DMS 273 (cell line): ENCODE results near the gene DRAM1.

Source experiments
- DNase-seq: peaks from one replicate; lab custom pipeline; 2025; ENCODE audit not compliant: unreplicated experiment; lab: John Stamatoyannopoulos, UW

Gene DRAM1

DNA sequence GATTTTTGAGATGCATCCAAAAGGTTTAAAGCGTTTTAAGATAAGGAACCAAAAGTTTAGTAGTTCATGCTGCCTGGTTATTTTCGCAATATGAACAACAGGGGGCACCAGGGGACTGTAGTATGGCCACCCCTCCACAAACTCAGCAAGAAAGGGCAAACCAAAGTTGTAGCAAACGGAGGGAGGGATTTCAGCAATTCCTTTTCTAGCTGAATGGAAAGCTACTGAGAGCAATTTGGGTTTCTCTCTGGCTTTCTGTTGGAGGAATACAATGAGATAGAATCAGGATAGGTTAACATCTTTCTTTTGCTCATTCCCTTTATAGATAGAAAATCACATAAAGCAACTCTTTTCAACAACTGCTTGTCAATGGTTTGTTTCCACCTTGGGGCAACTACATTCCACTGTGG lies 62.5 kb downstream of the DRAM1 start:
- DNase-seq: peak; percentile 78

DNA sequence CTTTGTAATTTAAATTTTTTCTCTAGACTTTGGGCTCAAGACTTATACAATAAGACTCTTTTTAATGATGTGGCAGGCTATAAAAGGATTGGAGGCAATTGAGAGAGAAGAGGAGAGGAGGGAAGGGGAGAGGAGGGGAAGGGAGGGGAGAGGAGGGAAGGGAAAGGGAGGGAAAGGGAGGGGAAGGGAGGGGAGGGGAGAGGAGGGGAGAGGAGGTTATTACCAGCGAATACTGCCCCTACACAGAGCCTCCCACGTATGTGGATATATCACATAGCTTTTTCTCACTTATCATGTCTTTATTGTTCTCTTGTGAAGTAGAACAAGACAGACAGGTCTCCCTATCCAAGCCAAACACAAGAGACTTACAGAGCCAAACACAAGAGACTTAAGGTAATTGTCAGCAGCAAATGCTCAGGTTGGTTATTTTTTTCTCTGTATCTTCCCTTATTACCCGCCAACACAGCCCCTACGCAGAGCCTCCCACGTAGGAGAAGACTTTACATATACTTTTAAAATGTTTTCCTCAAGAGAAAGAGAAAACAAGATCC lies 63.1 kb downstream of the DRAM1 start:
- DNase-seq: no peak

DNA sequence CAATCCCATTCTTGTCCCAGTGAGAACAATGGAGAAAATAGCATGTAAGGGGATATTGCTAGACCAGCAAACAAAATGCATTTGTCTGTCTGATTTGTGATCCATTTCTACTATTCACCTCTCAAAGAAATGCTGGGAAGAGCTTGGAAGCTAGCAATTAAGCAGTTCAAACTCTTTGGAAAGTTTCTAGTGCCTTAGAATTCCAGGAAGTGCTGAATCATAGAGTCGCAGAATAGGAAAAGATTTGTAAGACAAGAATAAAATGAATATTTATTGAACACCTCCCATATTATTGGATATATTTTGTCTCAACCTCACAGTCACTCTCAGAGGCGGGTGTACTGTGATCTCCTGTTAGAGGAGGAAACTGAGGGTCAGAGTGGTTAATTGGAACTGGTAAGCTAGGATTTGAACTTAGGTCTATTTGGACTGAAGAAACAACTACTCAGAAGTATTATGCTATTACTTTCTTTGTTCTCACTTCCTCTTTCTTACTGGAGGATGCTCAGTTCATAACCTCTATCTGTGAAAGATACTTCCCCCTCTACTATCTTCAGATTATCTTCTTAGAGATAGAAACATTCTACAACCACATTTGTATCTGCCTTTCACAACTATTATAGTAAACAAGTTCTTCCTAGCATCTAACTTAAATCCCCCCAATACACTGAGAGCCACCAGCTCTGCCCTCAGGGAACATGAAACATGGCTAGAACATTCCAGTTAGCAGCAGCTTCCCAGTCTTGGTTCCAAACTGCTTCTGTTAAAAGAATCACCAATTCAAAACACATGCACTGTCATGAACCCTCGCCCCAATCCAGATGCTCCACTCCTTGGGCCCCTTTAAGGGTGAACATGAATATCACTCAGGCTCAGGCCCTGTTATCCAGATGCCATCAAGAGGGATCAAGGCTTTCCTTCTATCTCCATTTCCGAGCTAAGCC lies 64.2 kb downstream of the DRAM1 start:
- no peak for DNase-seq

DNA sequence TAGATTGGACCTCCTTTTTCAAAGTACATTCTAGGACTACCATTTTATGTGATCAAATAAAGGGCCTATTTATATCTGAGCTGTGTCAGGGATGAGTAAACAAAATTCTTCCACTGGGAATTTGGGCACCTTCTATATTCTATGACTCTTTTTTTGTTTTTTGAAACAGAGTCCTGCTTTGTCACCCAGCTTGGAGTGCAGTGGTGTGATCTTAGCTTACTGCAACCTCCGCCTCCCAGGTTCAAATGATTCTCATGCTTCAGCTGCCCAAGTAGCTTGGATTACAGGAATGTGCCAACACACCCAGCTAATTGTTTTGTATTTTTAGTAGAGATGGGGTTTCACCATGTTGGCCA lies 64.8 kb downstream of the DRAM1 start:
- no peak for DNase-seq

DNA sequence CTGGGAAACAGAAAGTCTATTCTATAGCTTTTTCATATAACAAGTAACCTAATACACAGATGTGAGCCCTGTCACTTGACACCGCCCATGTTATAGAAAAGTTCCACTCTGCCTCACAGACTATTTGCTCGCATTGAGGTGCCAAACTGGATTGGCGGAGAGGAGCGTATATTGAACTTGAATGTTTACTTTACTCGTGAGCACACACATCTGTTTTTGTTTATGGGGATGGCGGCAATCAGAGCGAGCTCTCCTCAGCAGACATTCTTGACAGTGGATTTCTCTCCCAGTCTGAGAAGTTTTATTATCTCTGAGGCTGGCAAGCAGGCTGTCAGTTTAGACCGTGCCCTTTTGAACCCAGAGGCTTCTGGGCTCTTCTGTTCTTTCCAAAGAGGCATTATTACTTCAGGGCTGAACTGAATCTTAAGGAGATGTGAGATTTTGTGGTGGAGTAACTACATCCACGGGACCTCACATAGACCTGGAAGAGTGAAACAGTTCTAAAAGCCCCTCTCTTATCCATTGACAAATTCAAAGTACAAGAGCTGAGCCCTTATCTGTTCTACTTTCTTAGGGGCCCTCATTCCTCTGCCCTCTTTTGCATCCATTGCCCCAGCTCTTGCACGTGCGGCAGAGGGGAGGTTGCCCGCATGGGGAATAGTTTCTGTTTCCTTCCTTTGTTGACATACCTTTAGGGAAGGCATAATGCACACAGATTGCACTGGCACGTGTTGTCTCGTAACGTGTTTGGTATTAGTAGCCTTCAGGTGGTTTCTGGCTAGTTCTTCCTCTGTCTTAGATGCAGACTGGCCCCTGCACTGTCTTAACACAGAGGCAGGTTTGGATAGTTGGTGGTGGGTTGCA lies 68.2 kb downstream of the DRAM1 start:
- peak; percentile 4 for DNase-seq

DNA sequence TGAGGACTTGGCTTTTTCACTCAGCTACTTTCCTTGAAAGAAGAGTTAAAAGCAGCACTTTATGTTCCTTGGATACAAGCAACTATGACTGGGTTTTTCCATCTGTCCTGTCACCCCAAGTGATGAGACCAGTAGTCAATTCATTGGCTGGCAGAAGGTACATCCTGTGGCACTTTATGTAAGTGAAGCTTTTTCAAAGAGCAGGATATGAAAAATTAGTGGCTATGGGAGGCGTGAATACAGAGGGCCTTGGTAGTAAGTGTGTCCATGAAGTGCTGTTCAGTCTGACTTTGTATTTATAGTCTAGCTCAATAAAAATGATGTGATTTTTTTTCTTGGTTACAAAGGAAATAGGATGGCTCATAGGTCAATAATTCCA lies 68.8 kb downstream of the DRAM1 start:
- DNase-seq: no peak

DNA sequence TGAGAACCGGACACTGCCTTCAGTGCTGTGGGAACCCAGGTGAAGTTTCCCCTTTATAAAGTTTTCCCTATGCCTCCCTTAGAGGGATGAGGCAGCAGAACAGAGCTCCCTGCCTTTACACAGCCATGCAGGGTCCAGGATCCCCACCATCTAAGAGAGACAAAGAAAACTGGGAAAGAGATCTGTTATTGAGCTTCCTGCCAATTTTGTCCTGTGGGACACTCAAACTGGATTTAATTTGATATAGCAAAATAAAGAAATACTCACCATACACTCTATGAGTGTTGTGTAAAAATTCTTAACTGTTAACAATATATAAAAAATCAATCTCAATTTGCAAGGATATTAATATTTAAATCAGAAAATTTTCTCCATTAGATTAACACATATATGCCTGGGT lies 69.9 kb downstream of the DRAM1 start:
- DNase-seq: no peak

DNA sequence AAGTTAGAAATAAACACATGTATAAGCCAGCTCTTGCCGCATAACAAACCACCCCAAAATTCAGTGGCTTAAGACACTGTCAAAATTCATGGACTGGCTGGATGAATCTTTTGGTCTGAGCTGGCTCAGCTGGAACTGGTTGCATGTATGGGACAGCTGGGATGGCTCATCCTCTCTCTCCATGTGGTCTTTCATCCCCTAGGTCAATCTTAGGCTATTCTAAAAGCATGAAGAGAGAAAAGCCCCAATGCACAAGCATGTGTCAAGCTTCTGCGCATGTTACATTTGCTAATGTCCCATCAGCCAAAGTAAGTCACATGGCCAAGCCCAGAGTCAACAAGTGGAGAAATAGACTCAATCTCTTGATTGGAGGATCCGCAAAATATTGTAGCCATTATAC lies 71.0 kb downstream of the DRAM1 start:
- no peak for DNase-seq

DNA sequence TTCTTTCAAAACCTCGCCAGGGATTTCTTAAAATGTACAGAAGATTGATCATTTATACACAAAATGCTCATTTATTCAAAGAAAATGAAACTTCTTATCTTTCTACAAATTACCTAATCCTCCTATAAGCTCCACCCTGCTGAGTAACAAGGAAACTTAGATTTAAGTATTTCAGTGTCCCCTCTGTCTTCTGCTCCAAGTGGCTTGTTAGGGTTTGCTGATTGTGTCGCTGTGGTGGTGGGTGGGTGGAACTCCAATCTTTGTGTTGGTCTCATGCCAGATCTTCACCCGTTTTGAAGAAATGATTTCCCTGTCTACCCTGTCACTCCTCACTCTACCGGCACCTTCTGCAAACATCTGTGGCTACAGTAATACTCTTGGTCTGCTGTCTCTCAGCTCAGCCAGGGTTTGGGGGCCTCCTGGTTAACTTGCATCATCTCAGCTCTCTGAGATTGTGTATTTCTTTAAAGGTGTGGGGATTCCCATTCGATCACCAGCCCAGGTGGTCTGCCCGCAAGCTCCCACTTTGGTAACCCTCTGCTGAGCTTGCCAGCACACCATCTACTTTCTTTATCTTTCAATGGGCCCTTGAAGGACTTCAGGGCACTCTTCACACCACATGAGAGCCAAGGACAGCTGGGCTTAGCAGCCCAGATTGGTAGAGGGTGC lies 73.8 kb downstream of the DRAM1 start:
- no peak for DNase-seq

DNA sequence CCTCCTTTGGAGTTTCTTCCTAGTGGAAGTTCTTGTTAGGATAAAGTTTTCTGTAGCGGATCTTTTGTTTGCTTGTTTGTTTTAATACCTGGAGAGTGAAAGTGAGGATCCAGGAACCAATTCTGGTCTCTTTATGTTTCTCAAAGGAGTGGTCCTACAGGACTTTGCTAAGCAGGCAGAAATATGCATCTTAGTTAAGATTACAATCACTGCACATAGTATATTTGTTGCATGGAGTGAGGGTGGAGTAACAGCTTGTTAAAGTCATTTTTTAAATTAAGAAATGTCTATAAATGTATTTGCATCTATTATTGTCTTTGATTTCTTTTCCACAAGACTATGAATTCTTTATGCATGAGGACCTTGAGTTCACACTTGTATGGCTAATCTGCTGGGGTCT lies 76.7 kb downstream of the DRAM1 start:
- no peak for DNase-seq

DNA sequence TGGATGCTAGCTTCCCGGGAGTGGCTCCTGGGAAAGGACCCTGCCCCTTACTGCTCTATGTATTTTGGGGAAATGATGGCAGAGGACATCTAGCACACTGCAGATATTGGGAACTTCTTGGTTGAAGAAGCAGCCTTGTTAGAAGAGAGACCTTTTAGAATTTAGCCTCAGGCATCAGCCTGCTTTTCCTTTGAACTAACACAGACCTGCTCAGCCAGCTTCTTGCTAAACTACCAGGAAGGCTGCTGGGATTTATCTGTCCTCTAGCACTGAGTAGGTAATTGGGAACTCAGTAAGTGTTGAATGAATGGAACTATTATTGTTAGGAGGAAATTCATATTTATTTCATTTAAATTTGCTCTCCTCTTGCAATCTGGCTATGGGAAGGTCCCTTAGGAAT lies 77.3 kb downstream of the DRAM1 start:
- no peak for DNase-seq

DNA sequence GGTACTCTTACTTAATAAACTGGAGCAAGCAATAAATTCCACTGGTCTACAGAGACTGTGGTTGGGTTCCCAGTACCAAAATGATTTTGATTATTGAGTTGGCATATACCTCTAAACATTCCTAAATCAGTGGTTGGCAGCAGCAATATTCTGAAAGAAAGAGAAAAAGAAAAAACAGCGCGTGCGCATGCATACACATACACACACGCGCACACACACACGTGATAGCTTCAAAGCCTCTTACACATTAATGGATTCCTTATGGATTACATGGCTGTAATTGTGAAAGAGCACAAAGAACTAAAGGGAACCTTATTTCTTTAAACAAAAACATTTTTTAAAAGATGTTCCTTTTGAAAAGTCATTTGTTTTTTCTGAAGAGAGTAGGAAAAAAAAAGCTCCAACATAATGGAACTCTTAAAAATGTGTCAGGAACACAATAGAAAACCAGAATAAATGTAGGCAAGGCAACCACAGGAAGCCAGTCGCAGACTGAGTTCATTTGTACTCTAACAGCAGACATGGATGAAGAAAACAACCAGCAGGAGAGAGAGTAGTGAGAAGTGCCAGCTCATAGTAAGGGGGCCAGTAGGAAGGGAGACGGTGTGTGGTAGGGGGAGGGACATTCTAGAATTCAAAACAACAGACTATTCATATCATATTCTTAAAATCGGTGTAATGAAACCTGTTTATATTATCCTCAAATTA lies 80.0 kb downstream of the DRAM1 start:
- no peak for DNase-seq

DNA sequence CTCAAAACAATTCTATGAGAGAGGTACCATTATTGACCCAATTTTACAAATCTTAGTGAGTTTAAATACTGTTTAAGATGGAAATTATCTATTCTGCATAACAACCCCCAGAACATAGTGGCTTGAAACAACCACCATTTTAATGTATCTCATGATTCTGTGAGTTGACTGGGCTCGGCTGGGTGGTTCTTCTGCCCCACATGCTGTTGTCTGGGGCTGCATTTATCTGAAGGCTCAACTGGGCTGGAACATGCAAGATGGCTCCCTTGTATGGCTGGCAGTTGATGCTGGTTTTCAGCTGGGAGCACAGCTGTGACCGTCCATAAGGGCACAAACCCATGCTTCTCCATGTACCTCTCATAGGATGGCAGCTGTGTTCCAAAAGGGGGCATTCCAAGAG lies 82.2 kb downstream of the DRAM1 start:
- no peak for DNase-seq

DNA sequence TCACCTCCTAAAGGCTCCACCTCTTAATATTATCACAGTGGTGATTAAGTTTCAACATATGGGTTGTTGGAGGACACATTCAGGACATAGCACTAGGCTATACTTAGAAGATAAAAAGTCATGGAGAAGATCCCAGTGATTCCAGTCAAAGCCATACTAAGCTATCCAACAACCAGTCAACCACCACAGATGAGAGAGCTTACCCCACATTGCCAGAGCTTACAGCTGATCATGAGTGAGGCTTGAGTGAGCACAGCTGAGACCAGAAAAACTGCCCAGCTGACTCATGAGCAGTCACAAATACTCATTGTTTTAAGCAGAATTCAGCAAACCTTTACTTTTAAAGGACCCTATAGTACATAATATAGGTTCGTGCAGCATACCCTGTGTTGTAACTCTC lies 85.1 kb downstream of the DRAM1 start:
- no peak for DNase-seq

DNA sequence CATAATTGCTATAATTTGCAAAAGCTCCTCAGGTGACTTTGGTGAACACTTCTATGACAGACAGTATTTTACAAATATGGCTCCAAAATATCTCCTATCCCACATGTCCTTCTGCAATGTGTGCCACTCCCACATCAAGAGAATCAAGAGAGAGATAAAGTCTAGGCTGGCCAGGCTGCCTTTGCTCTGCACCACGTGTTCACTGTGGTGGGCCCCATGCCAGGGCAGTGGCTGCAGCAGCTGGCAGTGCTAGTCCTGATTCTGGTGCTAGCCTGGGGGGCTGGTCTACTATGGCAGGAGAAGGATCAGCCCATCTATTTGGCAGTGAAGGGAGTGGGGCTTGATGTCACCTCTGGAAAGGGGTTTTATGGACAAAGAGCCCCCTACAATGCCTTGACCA lies 86.3 kb downstream of the DRAM1 start:
- DNase-seq: peak; percentile 71

DNA sequence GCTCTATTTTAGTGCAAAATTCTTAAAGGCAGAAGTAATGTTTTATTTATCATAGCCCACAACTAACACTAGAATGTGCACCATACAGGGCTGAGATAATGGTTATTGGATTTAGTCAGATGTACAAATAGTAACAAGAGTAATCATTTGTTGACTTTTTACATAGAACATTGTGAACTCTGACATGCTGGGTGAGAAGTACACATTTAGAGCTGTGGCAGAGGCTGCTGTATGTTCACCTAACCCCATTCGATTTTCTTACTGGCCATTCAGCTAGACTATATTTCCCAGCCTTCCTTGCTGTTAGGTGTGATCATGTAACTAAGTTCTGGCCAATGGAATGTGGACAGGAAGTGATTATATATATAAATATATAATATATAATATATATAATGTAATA lies 89.1 kb downstream of the DRAM1 start:
- DNase-seq: no peak

DNA sequence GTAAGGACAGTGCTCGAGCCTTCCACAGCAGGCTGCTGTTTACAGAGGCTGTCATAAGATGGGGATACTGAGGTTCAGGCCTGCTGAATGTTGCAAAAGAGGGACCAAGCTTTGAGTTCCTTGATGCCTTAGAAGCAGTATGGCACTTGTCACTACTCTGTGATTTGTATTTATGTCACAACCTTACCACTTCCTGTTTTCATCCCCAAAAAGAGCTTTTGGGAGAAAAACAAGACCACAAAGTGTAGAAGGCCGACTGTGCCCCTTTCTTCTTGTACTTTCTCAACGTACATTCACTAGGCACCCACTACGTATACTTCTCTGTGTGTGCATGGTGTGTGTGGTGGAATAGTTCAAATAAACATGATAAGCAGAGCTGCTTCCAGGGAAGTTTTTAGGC lies 90.1 kb downstream of the DRAM1 start:
- no peak for DNase-seq

DNA sequence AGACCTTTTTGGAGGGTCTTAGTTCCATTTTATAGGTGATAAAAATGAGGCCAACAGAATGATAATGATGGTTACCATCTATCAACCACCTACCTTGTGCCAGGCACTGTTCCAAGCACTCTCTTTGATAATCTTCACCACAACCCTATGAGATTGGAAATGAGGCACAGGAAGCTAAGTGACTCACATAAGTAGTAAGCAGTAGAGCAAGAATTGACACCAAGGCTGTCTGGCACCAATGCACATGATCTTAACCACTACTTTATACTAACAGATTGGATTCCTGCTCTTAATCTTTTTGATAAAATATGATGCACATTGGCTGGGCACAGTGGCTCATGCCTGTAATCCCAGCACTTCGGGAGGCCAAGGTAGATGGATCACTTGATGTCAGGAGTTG lies 91.4 kb downstream of the DRAM1 start:
- no peak for DNase-seq
